MCF 10A (cell line): ENCODE data around the gene ZMYND8. TPM values are rescaled to one million over a fixed set of nuclear protein-coding genes. Genes with fewer than 3 reads are reported as not detected.
A peak's percentile ranks its signal among the peaks of the same experiment; 100 is the strongest.

Source experiments
- BruUV-seq: library from RNA; stranded (reverse); fragments of 400-500 nt; replicated peaks from 2 replicates; lab custom pipeline; 2021; lab: Mats Ljungman, UMichigan
- CTCF ChIA-PET: fragments of 300-600 bp; sonication (Branson Sonifier 250); formaldehyde crosslinking; extraction: SDS; loops from one replicate; lab custom pipeline; 2021; ENCODE audit warnings: antibody characterized with exemption, inconsistent platforms; lab: Yijun Ruan, JAX
- POLR2A ChIA-PET: fragments of 300-600, 350-650 bp; sonication (Branson Sonifier 250); formaldehyde crosslinking; extraction: SDS; loops from one replicate; lab custom pipeline; 2020; ENCODE audit warnings: antibody characterized with exemption, inconsistent platforms; lab: Yijun Ruan, JAX
- DNase-seq: peaks from one replicate; pipeline ENCODE4 v3.0.0-alpha.2; 2018; ENCODE audit not compliant: unreplicated experiment
- H3K27ac Mint-ChIP-seq: one replicate; pipeline ENCODE4 v1.8.0; 2022; ENCODE audit warnings: mild to moderate bottlenecking, low read depth, mixed read lengths; ENCODE audit not compliant: unreplicated experiment
- H3K27me3 Mint-ChIP-seq: one replicate; pipeline ENCODE4 v1.8.0; 2022; ENCODE audit warnings: mixed read lengths; ENCODE audit not compliant: insufficient read depth, unreplicated experiment
- H3K36me3 Mint-ChIP-seq: one replicate; pipeline ENCODE4 v1.8.0; 2022; ENCODE audit warnings: mild to moderate bottlenecking, moderate library complexity, mixed read lengths; ENCODE audit not compliant: insufficient read depth, unreplicated experiment
- H3K4me1 Mint-ChIP-seq: one replicate; pipeline ENCODE4 v1.8.0; 2022; ENCODE audit warnings: mixed read lengths; ENCODE audit not compliant: insufficient read depth, unreplicated experiment
- H3K4me3 Mint-ChIP-seq: one replicate; pipeline ENCODE4 v1.8.0; 2022; ENCODE audit warnings: mild to moderate bottlenecking, moderate library complexity, mixed read lengths; ENCODE audit not compliant: unreplicated experiment
- H3K9me3 Mint-ChIP-seq: one replicate; pipeline ENCODE4 v1.8.0; 2022; ENCODE audit warnings: mixed read lengths; ENCODE audit not compliant: unreplicated experiment
- intact Hi-C: fragments of 100-400 bp; cut with micrococcal nuclease; formaldehyde crosslinking; loops from 2 replicates; pipeline ENCODE4 v1.14.1; 2022
- total RNA-seq: library from RNA; stranded (reverse); gene quantifications from 2 replicates; pipeline ENCODE4 v1.2.3, GENCODE V29; 2022
- TF ChIP-seq, protein P1 (sequence below): fragments of 200-600 bp; IDR thresholded peaks from one replicate; pipeline ENCODE4 v1.8.0; 2022; ENCODE audit warnings: antibody characterized with exemption, mild to moderate bottlenecking; ENCODE audit not compliant: unreplicated experiment

Gene ZMYND8
- total RNA-seq, 1 experiment from 2014 or later = 127 TPM

DNA sequence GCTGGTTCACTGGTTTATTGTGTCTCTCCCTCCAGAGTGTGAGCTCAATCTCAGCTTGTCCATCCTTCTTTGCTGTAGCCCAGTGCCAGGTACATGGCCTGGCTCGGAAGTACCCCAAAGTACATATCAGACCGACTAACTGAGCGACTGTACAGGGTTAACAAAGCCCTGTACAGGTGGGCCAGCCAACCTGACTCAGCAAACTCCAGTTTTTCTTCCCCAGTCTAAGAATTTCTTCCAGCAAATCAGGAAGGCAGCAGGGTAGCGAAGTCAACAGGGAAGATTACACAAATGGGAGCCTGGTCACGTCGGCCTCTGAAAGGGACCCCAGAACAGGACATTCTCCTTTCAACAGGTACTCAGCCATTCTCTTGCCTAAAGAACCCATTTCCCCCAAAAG is 31.3 kb downstream of the ZMYND8 start:
- peaks cover 29% of the 10 kb centered on the region for H3K4me1 Mint-ChIP-seq
- H3K27ac Mint-ChIP-seq = peak overlapping the region; percentile 84
- intact Hi-C loops = no loop called here
- ChIA-PET CTCF (interaction anchor here (0.6 to 3.8 kb wide), 8 partner anchors 8 to 184 kb away, joined by 3 to 22 read pairs (median 3); no protein-coding TSS in a partner anchor), POLR2A (interaction anchor here (3.6 to 46.0 kb wide), 3 partner anchors 8 to 29 kb away, joined by 24 to 1977 read pairs (median 463); partner anchors contain the start of gene ZMYND8)
- DNase-seq = no peak
- H3K36me3 Mint-ChIP-seq = peaks cover 64% of the 10 kb centered on the region
- TF ChIP-seq, protein P1, sequence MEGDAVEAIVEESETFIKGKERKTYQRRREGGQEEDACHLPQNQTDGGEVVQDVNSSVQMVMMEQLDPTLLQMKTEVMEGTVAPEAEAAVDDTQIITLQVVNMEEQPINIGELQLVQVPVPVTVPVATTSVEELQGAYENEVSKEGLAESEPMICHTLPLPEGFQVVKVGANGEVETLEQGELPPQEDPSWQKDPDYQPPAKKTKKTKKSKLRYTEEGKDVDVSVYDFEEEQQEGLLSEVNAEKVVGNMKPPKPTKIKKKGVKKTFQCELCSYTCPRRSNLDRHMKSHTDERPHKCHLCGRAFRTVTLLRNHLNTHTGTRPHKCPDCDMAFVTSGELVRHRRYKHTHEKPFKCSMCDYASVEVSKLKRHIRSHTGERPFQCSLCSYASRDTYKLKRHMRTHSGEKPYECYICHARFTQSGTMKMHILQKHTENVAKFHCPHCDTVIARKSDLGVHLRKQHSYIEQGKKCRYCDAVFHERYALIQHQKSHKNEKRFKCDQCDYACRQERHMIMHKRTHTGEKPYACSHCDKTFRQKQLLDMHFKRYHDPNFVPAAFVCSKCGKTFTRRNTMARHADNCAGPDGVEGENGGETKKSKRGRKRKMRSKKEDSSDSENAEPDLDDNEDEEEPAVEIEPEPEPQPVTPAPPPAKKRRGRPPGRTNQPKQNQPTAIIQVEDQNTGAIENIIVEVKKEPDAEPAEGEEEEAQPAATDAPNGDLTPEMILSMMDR = no peak
- no TSS peak for BruUV-seq
- H3K27me3 Mint-ChIP-seq = no peaks in the 10 kb centered on the region
- no peak overlapping the region for H3K4me3 Mint-ChIP-seq
- H3K9me3 Mint-ChIP-seq = no peaks in the 10 kb centered on the region

DNA sequence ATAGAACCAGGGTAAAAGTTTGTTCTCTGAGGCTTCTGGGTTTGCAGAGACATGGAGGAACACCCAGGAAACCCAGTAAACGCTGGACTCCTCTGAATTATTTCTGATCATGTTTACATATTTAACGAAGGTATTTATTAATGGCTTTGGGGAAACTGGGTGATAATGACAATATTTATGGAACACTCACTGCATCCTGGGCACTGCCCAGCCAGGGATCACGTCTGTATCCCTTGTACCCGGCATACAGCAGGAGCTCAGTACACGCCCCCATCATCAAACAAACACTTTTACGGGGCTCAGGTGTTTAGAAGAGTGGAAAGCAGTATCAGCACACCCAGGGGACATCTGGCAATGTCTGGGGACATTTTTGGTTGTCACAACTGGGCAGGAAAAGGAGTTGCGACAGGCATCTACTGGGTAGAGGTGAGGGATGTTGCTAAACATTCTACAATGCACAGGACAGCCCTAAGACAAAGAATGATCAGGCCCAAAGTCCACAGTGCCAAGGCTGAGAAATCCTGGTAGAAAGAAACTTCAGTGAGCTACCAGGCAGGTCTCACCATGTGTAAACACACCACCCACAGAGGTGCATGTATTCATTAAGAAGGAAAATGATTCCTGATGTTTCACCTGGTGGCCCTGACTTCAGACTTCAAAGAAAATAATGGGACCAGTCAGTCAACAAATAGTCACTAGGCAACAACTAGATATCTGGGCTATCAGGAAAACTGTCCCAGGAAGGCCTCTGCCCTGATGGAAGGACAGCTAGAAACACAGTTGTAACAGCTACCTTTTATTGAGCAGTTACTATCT is 35.3 kb downstream of the ZMYND8 start:
- no peaks in the 10 kb centered on the region for H3K9me3 Mint-ChIP-seq
- intact Hi-C loops = no loop called here
- peak overlapping the region; percentile 44 for H3K4me3 Mint-ChIP-seq
- peaks cover 56% of the 10 kb centered on the region for H3K36me3 Mint-ChIP-seq
- DNase-seq = peak; percentile 32
- ChIA-PET POLR2A (interaction anchor here (0.5 to 46.0 kb wide), 13 partner anchors 9 to 172 kb away, joined by 3 to 1977 read pairs (median 3); partner anchors contain the start of gene ZMYND8), CTCF (interaction anchor here (0.6 to 1.6 kb wide), 7 partner anchors 10 to 134 kb away, joined by 3 to 7 read pairs (median 4); no protein-coding TSS in a partner anchor)
- BruUV-seq = no TSS peak
- H3K27me3 Mint-ChIP-seq = no peaks in the 10 kb centered on the region
- TF ChIP-seq, protein P1 = no peak
- peaks cover 52% of the 10 kb centered on the region for H3K4me1 Mint-ChIP-seq
- peak overlapping the region; percentile 94 for H3K27ac Mint-ChIP-seq

DNA sequence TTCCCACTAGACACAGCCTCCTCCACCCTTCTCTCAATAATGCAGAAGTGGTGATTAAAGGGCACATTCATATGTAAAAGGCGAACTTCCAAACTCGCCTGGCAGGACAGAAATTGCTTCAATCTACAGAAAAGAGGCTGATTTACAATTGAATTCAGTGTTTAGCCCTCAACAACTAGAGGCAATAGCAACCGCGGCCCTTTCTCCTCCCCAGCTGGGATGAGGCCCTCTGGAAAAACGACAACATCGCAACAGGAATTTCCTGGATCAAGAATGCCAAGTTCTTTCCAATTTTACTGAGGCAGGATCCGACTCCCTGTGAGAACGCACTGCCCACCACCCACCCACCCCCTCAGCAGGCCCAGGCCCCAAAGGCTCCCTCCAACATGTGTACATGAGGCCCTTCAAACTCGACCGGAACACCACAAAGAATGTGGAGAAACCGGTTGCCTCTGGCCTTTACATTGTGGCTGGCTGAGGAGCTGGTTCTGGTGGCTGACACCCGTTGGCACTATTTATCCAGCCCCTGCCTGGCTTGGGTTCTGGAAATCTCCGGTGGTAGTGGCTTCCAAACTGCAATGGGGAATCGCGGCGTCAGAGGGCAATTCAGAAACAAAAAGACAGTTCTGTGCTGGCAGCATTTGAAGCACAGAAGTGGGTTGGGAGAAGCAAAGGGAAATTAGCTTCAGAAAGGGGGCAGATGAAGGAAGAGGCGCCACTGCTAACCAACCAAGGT is 36.8 kb downstream of the ZMYND8 start:
- CTCF ChIA-PET = interaction anchor here (0.6 to 5.5 kb wide), 7 partner anchors 11 to 187 kb away, joined by 3 to 50 read pairs (median 3); partner anchors contain the start of gene ZMYND8
- TF ChIP-seq, protein P1 = no peak
- peaks cover 50% of the 10 kb centered on the region for H3K36me3 Mint-ChIP-seq
- intact Hi-C loops = loop anchor here (2.0 to 5.0 kb wide), 3 partner anchors 45 to 145 kb away; no protein-coding TSS in a partner anchor
- H3K4me1 Mint-ChIP-seq = peaks cover 60% of the 10 kb centered on the region
- H3K4me3 Mint-ChIP-seq = peak overlapping the region; percentile 65
- H3K9me3 Mint-ChIP-seq = no peaks in the 10 kb centered on the region
- no peaks in the 10 kb centered on the region for H3K27me3 Mint-ChIP-seq
- peak overlapping the region; percentile 94 for H3K27ac Mint-ChIP-seq
- POLR2A ChIA-PET = interaction anchor here (0.6 to 46.0 kb wide), 17 partner anchors 11 to 184 kb away, joined by 3 to 1977 read pairs (median 5); partner anchors contain the start of genes NCOA3 and ZMYND8
- no TSS peak for BruUV-seq
- DNase-seq = peak; percentile 62
